Islet of Langerhans (tissue), 1 donor: ENCODE results near the gene ZNF282.

Experiments used
- FAIRE-seq: peaks from one replicate; lab custom pipeline; 2011; peaks lifted over from hg19 to GRCh38; lab: Jason Lieb, UNC

ZNF282 gene

GRCh38 chr7:149194799-149195179 is 557 bp upstream of the ZNF282 start:
- FAIRE-seq: no peak

GRCh38 chr7:149196151-149196704 is 882 bp downstream of the ZNF282 start:
- no peak for FAIRE-seq

- FAIRE-seq: no peak
Measured at GRCh38 chr7:149196705-149197171, 1.4 kb downstream of the ZNF282 start.

GRCh38 chr7:149197675-149198074 is 2.3 kb downstream of the ZNF282 start:
- FAIRE-seq: no peak

- no peak for FAIRE-seq
Measured at GRCh38 chr7:149198161-149198816, 2.9 kb downstream of the ZNF282 start.

- no peak for FAIRE-seq
Measured at GRCh38 chr7:149199234-149199995, 4.1 kb downstream of the ZNF282 start.

- FAIRE-seq: no peak
Measured at GRCh38 chr7:149202831-149203231, 7.5 kb downstream of the ZNF282 start.

GRCh38 chr7:149205690-149206381 is 10.5 kb downstream of the ZNF282 start:
- no peak for FAIRE-seq

GRCh38 chr7:149207324-149208035 is 12.1 kb downstream of the ZNF282 start:
- FAIRE-seq: no peak

GRCh38 chr7:149209518-149210269 is 14.3 kb downstream of the ZNF282 start:
- FAIRE-seq: no peak

- FAIRE-seq: no peak
Measured at GRCh38 chr7:149210551-149210950, 15.2 kb downstream of the ZNF282 start.

- FAIRE-seq: no peak
Measured at GRCh38 chr7:149214020-149214720, 18.8 kb downstream of the ZNF282 start.

GRCh38 chr7:149216402-149216801 is 21.1 kb downstream of the ZNF282 start:
- no peak for FAIRE-seq

- FAIRE-seq: no peak
Measured at GRCh38 chr7:149217570-149217969, 22.2 kb downstream of the ZNF282 start.

- FAIRE-seq: no peak
Measured at GRCh38 chr7:149218469-149219420, 23.4 kb downstream of the ZNF282 start.

- no peak for FAIRE-seq
Measured at GRCh38 chr7:149220534-149220933, 25.2 kb downstream of the ZNF282 start.

GRCh38 chr7:149223176-149223575 is 27.8 kb downstream of the ZNF282 start:
- no peak for FAIRE-seq

- FAIRE-seq: no peak
Measured at GRCh38 chr7:149223761-149224160, 28.4 kb downstream of the ZNF282 start.

- no peak for FAIRE-seq
Measured at GRCh38 chr7:149224352-149224751, 29.0 kb downstream of the ZNF282 start.

GRCh38 chr7:149225106-149225505 is 29.8 kb downstream of the ZNF282 start:
- no peak for FAIRE-seq
